ENCODE data around the gene BCR. TPM values are rescaled to one million over a fixed set of nuclear protein-coding genes. Genes with fewer than 3 reads are reported as not detected.

Gene BCR
- total and polyA plus RNA-seq, 9 donors = 7.1 to 44.6 (median 35.6) TPM

DNA sequence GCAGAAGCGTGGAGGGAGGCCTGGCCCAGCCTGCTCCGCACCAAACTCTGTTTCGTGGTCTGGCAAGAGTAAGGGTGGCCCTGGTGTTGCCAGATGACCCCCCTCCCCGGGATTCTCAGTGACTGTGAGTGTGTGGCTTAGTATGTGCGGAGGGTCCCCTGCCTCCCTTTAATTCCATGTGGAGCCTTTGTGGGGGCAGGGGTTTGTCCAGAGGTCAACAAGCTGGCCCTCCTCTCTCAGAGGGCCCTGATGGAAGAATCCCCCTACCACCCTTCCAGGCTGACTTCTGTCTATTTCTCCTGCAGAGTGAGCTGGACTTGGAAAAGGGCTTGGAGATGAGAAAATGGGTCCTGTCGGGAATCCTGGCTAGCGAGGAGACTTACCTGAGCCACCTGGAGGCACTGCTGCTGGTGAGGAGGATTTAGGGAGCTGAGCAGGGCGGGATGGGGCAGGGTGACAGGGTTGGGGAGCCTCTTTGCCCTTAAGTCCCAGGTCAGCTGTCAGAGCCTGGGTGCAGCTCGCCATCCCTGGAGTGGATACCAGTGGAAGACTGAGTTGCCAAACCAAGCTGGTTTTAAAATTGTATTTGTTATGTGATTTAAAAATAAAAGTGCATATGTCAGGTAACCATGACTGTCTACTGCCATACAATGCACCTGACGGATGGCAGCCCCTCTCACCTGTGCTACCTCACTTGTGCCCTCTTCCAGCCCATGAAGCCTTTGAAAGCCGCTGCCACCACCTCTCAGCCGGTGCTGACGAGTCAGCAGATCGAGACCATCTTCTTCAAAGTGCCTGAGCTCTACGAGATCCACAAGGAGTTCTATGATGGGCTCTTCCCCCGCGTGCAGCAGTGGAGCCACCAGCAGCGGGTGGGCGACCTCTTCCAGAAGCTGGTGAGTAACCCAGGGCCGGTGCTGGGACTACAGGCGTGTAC, 80.6 kb downstream of the BCR start:
- TF ChIP-seq POLR2A (IDR thresholded peaks at IDR 0.05) = no peak
- TF ChIP-seq, protein P1, sequence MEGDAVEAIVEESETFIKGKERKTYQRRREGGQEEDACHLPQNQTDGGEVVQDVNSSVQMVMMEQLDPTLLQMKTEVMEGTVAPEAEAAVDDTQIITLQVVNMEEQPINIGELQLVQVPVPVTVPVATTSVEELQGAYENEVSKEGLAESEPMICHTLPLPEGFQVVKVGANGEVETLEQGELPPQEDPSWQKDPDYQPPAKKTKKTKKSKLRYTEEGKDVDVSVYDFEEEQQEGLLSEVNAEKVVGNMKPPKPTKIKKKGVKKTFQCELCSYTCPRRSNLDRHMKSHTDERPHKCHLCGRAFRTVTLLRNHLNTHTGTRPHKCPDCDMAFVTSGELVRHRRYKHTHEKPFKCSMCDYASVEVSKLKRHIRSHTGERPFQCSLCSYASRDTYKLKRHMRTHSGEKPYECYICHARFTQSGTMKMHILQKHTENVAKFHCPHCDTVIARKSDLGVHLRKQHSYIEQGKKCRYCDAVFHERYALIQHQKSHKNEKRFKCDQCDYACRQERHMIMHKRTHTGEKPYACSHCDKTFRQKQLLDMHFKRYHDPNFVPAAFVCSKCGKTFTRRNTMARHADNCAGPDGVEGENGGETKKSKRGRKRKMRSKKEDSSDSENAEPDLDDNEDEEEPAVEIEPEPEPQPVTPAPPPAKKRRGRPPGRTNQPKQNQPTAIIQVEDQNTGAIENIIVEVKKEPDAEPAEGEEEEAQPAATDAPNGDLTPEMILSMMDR (IDR thresholded peaks at IDR 0.05) = no peak
- no peak for TF ChIP-seq EP300 (IDR thresholded peaks at IDR 0.05)
- H3K27me3 ChIP-seq = no peaks in the 10 kb centered on the region
- peaks cover 16% of the 10 kb centered on the region for H3K4me1 ChIP-seq (ENCODE audit: insufficient read depth)
- intact Hi-C loops (cut with DNase I) = no loop called here
- WGBS, 3 donors = 90 to 92% (median 90%) methylated on average over 21 of the region's 21 CpGs
- no peak for DNase-seq
- H3K27ac ChIP-seq = no peak overlapping the region
- H3K36me3 ChIP-seq = no peaks in the 10 kb centered on the region
- no peak overlapping the region for H3K4me3 ChIP-seq
- H3K9me3 ChIP-seq = no peaks in the 10 kb centered on the region

DNA sequence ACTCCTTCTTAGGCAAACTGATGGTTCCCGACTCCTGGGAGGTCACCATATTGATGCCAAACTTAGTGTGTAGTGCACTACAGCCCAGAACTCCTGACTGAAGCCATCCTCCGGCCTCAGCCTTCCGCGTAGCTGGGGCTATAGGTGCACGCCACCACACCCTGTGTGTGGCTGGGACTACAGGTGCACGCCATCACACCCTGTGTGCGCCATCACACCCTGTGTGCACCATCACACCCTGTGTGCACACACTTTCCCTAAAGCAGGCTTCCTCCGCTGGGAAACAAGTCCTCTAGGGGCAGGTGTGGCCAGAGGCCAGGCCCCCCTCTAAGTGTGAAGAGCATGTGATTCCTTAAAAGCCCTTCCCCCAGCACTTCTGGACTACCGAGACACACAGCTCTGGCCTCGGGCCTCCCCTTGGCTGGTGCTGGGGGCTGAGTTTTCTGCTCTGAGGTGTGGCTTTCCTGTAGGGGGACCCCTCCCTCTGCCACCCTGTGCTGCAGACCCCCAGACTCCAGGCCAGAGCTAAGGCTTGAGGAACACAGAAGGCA, 81.7 kb downstream of the BCR start:
- 75 to 86% (median 80%) methylated on average over 10 of the region's 10 CpGs for WGBS, 3 donors
- Histone ChIP-seq H3K4me3 (no peak overlapping the region), H3K27me3 (no peaks in the 10 kb centered on the region), H3K4me1 (ENCODE audit: insufficient read depth) (peaks cover 11% of the 10 kb centered on the region), H3K36me3 (no peaks in the 10 kb centered on the region), H3K27ac (peak overlapping the region in 1 of 2 donors; percentile 50), H3K9me3 (no peaks in the 10 kb centered on the region)
- intact Hi-C loops (cut with DNase I) = no loop called here
- TF ChIP-seq POLR2A (IDR thresholded peaks at IDR 0.05) = no peak
- no peak for TF ChIP-seq EP300 (IDR thresholded peaks at IDR 0.05)
- TF ChIP-seq, protein P1 (IDR thresholded peaks at IDR 0.05) = no peak
- DNase-seq = no peak

DNA sequence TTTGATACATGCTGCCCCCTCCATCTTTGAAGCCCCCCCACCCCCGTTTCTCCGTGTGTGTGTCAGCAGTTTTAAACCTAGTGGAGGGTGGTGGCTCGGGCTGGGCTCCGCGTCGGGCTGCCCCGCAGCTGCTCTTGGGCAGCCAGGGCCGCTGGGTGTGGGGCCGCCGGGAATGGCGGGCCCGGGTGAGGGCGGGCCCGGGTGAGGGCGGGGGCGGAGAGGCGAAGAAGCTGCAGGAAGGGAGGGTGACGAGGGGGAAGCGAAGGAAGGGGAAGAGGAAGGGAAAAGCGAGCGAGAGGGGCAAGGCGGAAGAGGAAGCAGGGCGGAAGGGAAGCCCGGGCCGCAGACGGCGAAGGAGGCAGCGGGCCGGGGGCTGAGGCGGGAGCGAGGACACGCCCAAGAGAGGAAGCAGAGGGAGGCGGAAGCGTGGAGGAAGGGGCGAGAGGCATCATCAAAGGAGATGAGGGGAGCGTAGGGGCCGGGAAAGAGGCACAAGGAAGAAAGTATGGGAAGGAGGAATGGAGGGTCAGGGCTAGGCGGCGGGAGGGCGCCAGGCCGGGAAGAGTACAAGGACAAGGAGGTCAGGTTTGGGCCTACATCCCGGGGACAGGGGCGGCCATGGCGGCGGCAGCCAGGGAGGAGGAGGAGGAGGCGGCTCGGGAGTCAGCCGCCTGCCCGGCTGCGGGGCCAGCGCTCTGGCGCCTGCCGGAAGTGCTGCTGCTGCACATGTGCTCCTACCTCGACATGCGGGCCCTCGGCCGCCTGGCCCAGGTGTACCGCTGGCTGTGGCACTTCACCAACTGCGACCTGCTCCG, 82.4 kb downstream of the BCR start:
- Histone ChIP-seq H3K36me3 (no peaks in the 10 kb centered on the region), H3K4me3 (no peak overlapping the region), H3K9me3 (no peaks in the 10 kb centered on the region), H3K4me1 (ENCODE audit: insufficient read depth) (peaks cover 6% of the 10 kb centered on the region), H3K27ac (peak overlapping the region in 1 of 2 donors; percentile 50), H3K27me3 (no peaks in the 10 kb centered on the region)
- TF ChIP-seq EP300 (IDR thresholded peaks at IDR 0.05) (no peak), POLR2A (IDR thresholded peaks at IDR 0.05) (no peak)
- TF ChIP-seq, protein P1 (IDR thresholded peaks at IDR 0.05) = no peak
- WGBS, 3 donors = 47 to 75% (median 55%) methylated on average over 60 of the region's 60 CpGs
- intact Hi-C loops (cut with DNase I) = no loop called here
- peak in 2 of 5 donors; percentile 40 to 49 for DNase-seq
